Measurements from ENCODE around the gene TRA2B.

TRA2B gene

DNA sequence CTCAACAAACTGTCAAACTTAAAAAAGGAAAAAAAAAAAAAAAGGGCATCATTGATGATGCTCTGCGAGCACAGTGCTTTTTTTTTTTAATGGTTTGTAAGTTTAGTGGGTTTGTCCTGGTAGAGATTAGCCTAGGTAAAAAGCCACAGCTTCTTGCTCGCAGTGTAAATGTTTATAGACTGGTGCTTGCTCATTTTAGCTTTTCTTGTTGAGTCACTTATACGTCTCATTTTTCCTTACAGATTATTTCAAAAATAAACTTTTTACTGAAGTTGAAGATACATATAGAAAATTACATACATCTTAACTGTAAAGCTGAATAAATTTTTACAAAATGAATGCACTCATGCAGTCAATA, 16.5 kb upstream of the TRA2B start:
- no peak for DNase-seq (ENCODE audit: low read depth, low spot score)

DNA sequence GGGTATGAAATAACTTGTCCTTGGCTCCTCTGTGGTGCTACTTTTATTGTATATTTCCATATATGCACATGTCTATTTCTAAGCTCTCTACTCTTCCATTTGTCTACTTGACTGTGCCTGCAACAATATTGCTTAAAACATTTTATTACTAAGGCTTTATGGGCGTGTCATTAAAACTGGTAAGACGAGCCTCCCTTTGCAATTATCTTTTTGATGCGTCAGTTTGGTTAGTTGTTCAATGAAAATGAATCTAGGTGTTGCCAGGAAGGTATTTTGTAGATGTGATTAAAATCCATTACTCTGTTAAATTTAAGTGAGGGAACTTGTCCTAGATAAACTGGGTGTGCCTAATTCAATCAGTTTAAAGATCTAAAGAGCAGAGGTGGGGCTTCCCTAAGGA, 12.9 kb upstream of the TRA2B start:
- DNase-seq (ENCODE audit: low read depth, low spot score), result no peak

DNA sequence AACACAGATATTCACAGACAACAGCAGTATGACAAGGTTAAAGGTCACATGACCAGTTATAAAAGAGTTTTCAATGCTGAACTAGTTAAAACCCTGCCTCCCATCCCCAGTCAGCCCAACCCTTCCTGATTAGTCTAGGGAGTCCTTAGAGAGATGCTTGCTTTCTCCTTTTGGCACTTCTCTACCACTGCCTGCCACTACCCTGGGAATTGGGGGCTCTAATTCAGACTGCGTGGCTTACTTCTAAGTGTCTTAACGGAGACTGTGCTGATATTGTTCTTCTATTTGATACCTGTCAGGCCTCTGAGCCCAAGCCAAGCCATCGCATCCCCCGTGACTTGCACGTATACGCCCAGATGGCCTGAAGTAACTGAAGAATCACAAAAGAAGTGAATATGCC, 11.7 kb upstream of the TRA2B start:
- DNase-seq (ENCODE audit: low read depth, low spot score), result no peak

DNA sequence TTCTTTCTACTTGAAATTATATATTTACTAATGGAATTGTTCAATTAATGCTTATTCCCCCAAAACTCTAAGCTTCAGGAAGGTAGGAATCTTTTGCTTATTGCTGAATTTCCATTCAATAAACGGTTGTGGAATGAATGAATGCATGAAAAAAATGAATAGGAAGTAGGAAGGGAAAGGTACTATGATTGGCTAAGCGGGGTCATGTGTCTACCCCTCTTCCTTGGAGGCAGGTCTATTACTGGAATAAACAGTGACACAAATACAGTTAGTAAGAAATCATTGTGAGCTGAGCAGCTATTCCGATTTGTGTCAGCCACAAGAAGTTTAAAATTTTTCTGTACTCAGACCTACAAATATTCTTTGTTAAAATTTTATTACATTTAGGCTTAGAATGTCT, 10.5 kb upstream of the TRA2B start:
- no peak for DNase-seq (ENCODE audit: low read depth, low spot score)

DNA sequence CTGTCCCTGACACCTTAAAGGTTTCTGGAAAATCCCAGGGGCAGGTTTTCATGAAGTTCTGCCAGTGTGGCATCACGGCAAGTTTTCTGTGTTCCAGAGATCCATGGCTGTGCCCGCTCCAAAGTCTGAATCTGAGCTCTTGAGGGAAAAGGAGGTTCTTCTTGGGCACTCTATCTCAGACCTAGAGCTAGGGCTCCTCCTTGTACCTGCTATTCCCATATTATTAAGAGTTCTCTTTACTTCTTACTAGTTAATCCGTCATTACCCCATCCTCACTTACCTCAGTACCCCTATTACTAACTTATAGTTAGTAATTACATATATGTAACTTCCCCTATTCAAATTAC, 5.9 kb upstream of the TRA2B start:
- no peak for DNase-seq (ENCODE audit: low read depth, low spot score)

DNA sequence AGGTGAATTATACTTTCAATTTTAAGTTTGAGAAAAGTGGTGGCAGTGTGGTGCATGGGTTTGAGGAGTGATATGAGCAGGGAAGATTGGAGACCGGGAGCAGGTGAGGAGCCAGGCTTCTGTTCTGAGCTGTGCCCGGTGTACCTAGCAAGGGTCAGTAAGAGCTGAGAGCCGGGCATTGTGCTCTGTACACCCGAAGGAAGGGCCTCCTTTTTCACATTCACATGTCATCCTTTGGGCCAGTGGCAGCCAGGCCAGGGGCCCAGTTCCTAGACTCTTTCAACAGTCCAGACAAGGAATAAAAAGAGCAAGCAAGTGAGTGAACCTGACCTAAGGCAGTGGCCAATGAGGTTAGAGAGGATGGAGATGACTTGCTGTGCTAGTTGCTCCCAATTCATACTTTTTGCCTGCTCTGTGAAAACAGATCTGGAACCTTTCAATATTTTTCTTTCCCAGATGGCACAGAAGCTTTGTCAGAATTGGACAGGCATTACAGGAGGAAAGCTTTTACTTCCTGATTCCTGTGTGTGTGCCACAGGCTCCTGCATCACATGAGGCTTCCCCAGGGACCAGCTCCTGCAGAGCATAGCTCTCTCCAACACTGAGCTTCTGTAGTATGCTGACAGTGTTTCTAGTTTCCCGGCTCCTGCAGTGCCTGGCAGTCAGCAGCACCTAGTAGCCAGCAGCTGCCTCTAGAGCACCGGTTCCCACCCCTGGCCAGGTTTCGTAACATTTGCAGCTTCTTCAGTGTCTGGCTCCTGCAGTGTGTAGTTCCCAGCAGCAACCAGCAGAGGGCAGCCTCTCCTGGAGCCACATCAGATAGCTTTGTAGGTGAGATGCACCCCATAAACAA, 5.3 kb upstream of the TRA2B start:
- DNase-seq (ENCODE audit: low read depth, low spot score), result peak; percentile 82

DNA sequence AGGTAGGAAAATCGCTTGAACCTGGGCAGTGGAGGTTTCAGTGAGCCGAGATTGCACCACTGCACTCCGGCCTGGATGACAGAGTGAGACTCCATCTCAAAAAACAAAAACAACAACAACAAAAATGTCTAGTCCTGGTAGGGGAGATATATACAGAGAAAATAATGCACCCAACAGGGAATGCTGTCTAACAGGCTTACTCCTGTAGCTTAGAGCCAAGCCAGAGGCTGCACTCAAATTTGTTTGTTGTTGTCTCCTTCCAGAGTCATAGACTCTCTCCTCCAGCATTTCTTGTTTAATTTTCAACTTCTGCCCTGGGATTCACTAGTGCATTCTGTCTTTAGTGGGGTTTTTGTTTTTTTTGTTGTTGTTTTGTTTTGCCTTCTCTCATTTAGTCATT, 4.6 kb upstream of the TRA2B start:
- no peak for DNase-seq (ENCODE audit: low read depth, low spot score)

DNA sequence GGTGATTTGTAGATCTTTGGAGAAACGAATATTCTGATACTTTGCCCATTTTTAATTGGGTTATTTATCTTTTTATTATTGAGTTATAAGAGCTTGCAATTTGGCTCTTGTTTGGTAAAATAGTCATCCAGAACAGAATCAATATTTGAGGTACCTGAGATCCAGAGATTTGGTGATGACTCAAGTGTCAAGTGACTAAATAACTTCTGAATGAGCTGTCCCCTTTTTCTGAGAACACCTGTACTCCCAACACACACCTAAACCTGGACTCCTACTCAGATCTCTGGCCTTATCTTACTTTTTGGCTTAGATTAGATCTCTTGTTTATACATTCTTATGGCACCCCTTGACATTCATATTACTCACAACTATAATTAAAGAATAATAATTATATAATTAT, 3.1 kb upstream of the TRA2B start:
- no peak for DNase-seq (ENCODE audit: low read depth, low spot score)

DNA sequence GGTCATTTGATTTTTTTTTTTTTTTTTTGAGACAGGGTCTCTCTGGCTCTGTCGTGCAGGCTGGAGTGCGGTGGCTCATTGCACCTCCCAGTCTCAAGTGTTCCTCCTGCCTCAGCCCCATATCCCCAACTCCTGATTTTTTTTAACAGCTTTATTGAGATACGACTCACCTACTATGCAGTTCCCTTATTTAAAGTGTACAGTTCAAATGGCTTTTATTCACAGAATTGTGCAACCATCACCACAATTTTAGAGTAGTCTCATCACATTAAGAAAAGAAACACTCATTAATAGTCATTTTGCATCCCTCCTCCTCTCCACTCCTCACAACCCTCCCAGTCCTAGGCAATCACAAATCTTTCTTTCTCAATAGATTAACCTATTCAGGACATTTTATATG, 1.9 kb upstream of the TRA2B start:
- DNase-seq (ENCODE audit: low read depth, low spot score), result no peak

DNA sequence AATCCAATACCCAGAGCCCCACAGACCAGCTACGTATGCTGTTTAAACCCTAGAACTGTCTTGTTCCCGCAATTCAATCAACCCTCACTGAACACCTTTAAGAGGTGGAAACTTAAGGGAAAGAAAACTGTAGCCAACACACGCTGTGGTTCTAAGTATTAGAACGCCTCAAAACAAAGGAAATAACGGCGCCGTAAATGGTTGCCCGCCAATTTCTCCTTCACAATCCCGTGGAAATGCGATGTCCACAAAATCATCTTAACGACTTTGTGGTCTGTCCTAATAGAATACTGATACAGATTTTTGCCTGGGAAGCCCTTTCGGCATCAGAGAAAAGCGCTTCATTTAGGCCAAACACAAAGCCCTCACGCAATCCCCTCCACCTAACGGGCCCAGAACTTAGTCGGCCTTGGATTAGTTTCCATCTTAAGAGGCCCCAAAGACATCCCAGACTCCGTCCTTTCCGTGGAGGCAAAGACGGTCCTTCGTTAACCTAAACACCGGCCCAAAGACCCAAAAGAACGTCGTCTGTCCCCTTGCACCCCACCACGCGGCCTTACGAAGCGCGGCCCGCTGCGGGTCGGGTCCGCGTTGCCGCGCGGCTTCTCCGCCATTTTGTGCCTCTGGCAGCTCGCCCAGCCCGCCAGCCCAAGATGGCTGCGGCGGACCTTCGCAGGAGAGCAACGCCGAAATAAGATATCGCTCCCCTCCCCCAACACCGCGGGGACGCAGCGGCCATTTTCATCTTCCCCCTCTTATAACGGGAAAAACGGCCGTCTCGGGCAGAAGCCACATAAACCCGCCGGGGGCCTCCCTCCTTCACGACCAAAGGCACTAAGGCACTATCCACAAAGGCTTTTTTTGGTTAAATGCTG, 763 bp downstream of the TRA2B start:
- peak; percentile 95 for DNase-seq (ENCODE audit: low read depth, low spot score)

DNA sequence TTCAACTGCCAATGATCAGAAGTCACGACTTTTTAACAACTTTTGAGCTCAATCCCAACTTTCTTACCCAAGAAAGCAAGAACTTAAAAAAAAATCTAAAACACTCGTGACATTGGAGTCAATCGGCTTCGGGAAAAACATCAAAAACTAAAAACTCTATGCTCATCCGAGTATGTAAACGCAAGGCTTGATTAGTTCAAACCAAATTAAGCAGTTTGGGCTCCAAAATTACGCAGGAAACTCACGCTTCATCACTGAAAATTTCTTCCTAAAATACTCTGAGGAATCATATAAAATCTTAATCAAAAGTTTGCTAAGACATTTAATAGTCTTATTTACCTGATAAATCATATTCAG, 1.6 kb downstream of the TRA2B start:
- DNase-seq (ENCODE audit: low read depth, low spot score), result no peak

DNA sequence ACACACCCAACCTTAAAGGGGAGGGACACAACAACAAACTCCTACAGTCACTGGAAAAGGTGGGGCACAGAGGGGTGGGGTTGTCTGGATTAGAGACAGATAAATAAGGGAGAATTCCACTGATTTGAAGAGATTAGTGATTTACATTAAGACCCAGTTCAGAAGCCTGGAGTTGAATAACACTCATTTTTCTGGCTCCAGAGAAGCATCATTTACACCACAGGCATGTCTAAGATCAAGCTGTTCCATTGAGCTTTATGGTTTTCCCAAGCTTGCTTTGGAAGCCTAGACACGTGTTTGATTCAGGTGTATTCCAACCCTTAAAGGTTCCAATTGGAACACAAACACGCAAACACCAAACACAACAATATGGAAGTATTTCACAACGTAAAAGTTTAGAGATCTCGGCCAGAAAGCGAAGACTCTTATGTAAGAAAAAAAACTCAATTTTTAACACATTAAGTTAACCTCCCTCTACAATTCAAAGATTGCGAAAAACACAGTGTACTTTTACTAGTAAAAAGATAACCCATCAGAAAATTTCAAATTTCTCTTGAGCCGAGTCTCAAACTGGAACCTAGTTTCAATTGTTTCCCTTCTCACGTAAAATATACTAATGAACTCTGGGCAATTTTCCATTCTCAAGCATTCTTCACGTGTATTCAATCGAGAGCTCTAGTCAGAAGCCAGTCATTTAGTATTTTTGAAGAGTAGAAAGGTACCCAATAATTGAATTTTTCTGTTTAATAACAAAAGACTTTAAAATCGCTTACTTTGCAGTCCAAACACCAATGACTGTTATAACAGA, 2.1 kb downstream of the TRA2B start:
- DNase-seq (ENCODE audit: low read depth, low spot score), result peak; percentile 56

DNA sequence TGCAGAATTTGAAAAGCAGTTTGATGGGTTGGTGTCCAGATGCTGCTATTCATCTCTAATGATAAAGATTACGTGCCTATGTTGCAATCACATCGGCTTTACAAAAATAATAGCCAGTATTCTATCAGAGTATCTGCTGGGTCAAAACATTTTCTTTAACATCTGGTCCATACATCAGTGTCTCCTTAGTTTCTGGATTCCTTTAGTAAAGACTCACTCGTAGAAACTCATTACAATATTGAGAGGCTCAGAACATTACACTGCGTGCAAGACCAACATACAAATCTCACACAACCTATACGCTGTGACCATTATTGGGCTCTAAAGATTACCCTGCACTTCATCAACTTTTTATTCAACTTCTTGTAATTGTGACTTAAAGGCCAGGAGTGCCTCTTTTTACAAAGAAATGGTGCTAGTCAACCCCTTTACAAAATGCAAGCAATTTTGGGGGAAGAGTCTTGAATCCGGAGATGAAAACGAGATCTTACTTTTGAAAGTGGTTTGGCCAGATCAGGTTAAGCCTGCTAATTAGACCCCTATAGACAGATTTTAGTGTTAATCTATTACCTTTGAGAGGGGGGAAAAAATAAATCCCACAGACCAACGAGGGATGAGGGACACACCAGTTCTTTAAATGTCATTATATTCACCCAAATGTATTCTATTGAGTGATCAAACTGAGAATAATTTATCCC, 2.9 kb downstream of the TRA2B start:
- no peak for DNase-seq (ENCODE audit: low read depth, low spot score)

DNA sequence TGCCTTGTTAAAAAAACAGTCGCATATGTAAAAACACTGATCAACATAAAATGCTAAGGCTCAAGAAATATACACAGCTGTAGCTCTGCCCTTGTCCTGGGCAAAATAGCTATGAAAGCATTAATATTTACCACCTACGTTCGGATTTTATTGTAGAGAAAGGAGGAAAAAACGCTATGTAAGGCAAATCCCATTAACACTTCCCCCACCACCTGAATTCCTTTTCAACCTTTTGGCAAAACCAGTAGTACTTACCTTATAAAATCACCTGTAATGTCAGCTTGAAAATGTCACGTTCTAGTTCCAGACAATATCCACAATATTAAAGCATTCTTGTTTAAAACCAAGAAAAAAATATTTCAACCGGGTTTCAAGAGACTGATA, 3.6 kb downstream of the TRA2B start:
- no peak for DNase-seq (ENCODE audit: low read depth, low spot score)

DNA sequence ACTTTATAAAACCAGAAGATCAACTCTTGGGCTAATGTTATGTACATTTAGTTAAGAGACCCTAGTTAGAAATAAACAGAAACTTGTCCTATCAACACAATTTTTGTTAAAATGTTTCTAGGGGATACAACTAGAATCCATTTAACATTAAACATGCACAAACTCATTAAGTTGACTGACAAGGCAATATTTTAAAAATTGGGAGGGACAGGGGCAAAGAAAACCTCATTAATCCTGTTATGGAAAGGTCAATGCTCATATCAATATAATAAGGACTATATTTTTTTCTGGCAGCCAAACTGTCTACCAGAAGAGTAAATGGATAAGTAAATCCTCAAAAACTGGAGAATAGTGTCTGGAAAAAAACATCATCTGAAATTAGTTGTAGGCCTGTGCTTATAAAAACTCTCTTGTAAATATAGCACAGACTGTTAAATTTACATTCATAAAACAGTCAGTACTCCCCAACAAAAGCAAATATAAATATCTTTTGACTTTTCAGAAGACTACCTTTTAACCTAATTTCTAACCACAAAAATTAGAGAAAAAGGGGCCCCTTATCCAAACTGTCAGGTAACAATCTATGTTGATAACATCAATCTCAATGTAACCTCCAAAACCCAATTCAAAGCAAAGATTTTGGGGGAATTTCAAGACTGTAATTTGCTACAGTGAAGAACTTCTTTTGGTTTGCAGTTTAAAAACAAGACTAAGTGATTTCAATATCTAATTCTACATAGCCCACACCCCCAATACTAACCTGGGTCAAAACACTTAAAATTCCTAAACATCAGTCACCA, 4.2 kb downstream of the TRA2B start:
- no peak for DNase-seq (ENCODE audit: low read depth, low spot score)

DNA sequence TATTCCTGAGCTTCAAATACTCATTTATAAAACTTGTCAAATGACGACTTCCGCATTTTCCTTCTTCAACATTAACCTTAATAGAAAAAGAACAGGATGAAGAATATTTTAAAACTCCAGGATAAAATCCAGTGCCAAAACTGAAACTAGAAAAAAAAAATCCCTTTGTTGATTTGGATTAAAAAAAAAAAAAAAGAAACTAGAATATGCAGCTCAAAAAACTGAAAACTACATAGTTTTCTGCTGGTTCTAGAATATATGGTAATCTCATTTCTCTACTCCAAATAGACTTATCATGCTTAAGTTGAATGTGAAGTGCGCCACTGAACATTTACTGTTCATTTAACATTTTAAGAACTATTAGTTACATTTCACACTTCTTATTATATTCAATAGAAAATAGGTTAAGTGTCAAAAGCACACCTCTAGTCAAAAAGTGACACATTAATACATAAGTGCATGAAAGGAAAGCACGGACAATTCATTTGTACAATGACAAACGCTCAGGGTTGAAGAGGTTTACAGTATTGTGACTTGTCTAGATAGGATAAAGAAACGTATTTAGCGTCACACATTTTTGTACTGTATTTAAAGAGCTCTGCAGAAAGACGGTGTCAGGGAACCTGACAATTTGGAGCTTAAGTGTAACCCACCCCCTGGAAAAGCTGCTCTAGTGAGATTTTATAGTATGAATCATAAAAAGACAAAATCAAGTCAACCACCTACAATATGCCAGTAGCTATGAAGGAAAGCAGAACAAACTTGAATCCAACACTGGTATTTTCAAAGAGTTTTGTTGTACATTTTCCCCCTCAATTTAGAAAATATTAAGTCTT, 5.8 kb downstream of the TRA2B start:
- no peak for DNase-seq (ENCODE audit: low read depth, low spot score)

DNA sequence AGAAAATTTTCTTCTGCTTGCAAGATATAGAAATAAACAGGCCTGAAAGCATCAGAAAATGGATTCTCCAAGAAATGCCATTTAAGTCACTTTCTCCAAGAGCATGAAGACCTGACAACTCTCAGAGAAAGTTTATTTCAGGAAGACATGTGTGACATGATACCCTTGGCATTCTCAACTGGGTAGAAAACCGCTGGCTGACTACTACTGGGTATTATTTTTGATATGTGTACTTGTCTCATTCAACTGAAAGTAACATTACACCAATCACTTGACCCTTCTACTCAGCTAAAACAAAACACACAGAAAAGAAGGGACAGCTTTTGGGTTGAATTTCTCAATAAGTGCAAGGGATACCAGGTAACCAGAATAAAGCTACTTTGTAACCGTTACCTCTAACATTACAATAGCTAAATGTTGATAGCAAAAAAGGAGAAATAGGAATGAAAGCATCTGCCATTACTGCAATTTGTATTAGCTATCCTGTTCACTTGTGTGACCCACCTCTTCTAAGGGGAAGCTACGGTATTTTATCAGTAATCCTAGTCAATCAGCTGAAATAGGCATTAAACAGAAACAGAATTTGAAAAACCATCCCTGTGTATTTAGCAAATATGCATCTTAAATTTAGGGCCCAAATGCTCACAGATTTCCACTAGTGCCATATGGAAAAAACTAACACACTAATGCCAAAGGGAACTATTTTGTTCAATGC, 7.3 kb downstream of the TRA2B start:
- no peak for DNase-seq (ENCODE audit: low read depth, low spot score)

DNA sequence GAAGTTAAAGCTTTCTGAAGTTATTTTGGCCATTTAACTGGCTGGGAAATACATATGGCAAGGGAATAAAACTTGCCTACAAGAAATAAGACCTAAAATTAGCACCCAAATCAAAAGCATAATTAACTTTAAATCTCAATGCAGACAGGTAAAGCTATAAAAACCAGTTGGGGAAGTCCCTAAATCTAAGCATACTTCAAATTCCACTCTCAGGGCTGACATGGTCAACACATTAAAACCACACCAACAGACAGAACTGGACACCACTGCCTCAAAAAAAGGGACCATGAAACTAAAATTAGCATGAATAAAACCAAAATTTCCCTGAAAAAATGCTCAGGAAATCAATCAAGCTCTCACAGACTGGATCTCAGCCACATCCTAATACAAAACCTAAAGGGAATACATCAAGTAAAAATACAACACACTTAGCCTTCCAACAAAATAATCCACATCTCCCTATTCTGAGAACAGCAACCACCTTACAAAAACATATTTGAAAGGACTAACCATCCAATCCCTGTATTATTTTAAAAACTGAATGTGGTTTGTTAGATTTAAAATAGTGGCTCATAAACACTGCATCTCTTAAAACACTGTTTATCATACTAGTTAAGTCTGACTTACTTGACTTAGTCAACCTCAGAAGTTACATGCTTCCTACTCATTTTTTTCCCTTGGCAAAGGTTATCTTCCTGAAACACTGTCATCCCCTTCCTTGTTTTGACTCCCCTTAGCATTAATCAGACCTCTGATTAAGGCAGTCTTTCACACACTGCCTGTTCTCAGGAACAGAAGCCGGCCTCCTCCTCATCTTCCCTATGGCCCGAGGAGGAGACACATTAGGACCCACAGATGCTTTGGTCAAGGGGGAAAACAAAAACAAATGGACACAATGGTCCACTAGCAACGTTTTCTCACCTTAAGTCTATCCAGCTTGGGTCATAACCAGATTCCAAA, 8.3 kb downstream of the TRA2B start:
- DNase-seq (ENCODE audit: low read depth, low spot score), result no peak
